ENCODE results near the gene C8B.

C8B gene

GRCh38 chr1:56973923-56974742 lies 8.3 kb upstream of the C8B start:
- H3K27ac ChIP-seq, result peak overlapping the region; percentile 34
- peak; percentile 40 for DNase-seq (ENCODE audit: low read depth, low spot score)

- no peak for DNase-seq (ENCODE audit: low read depth, low spot score)
- H3K27ac ChIP-seq, result no peak overlapping the region
Observed at GRCh38 chr1:56972976-56973375, 7.2 kb upstream of the C8B start.

- no peak for DNase-seq (ENCODE audit: low read depth, low spot score)
- no peak overlapping the region for H3K27ac ChIP-seq
Observed at GRCh38 chr1:56970280-56970679, 4.5 kb upstream of the C8B start.

- peak; percentile 36 for DNase-seq (ENCODE audit: low read depth, low spot score)
- H3K27ac ChIP-seq, result no peak overlapping the region
Observed at GRCh38 chr1:56968878-56969495, 3.2 kb upstream of the C8B start.

- DNase-seq (ENCODE audit: low read depth, low spot score), result no peak
- no peak overlapping the region for H3K27ac ChIP-seq
Observed at GRCh38 chr1:56967900-56968832, 2.4 kb upstream of the C8B start.

GRCh38 chr1:56967355-56967754 lies 1.5 kb upstream of the C8B start:
- H3K27ac ChIP-seq, result no peak overlapping the region
- DNase-seq (ENCODE audit: low read depth, low spot score), result no peak

- no peak for DNase-seq (ENCODE audit: low read depth, low spot score)
- no peak overlapping the region for H3K27ac ChIP-seq
Observed at GRCh38 chr1:56966698-56966999, 834 bp upstream of the C8B start.

- DNase-seq (ENCODE audit: low read depth, low spot score), result no peak
- H3K27ac ChIP-seq, result no peak overlapping the region
Observed at GRCh38 chr1:56965191-56965590, 624 bp downstream of the C8B start.

GRCh38 chr1:56964349-56965017 lies 1.3 kb downstream of the C8B start:
- no peak for DNase-seq (ENCODE audit: low read depth, low spot score)
- no peak overlapping the region for H3K27ac ChIP-seq

- H3K27ac ChIP-seq, result no peak overlapping the region
- no peak for DNase-seq (ENCODE audit: low read depth, low spot score)
Observed at GRCh38 chr1:56963667-56964066, 2.1 kb downstream of the C8B start.

- H3K27ac ChIP-seq, result no peak overlapping the region
- no peak for DNase-seq (ENCODE audit: low read depth, low spot score)
Observed at GRCh38 chr1:56961426-56961825, 4.4 kb downstream of the C8B start.

GRCh38 chr1:56958526-56958925 lies 7.3 kb downstream of the C8B start:
- no peak for DNase-seq (ENCODE audit: low read depth, low spot score)
- H3K27ac ChIP-seq, result no peak overlapping the region

GRCh38 chr1:56957931-56958330 lies 7.9 kb downstream of the C8B start:
- no peak overlapping the region for H3K27ac ChIP-seq
- no peak for DNase-seq (ENCODE audit: low read depth, low spot score)

- DNase-seq (ENCODE audit: low read depth, low spot score), result no peak
- H3K27ac ChIP-seq, result no peak overlapping the region
Observed at GRCh38 chr1:56954664-56955063, 11.2 kb downstream of the C8B start.

GRCh38 chr1:56953386-56953785 lies 12.4 kb downstream of the C8B start:
- H3K27ac ChIP-seq, result no peak overlapping the region
- no peak for DNase-seq (ENCODE audit: low read depth, low spot score)

GRCh38 chr1:56952501-56952900 lies 13.3 kb downstream of the C8B start:
- no peak overlapping the region for H3K27ac ChIP-seq
- no peak for DNase-seq (ENCODE audit: low read depth, low spot score)

GRCh38 chr1:56948403-56949023 lies 17.3 kb downstream of the C8B start:
- DNase-seq (ENCODE audit: low read depth, low spot score), result no peak
- H3K27ac ChIP-seq, result no peak overlapping the region

- no peak overlapping the region for H3K27ac ChIP-seq
- DNase-seq (ENCODE audit: low read depth, low spot score), result no peak
Observed at GRCh38 chr1:56940039-56940438, 25.8 kb downstream of the C8B start.

- no peak overlapping the region for H3K27ac ChIP-seq
Observed at GRCh38 chr1:56939209-56939608, 26.6 kb downstream of the C8B start.

GRCh38 chr1:56938646-56939045 lies 27.2 kb downstream of the C8B start:
- DNase-seq (ENCODE audit: low read depth, low spot score), result no peak
- H3K27ac ChIP-seq, result no peak overlapping the region

More at GRCh38 chr1:56939209-56939608, 26.6 kb downstream of the C8B start:
- no peak for DNase-seq (ENCODE audit: low read depth, low spot score)
